ENCODE data around the gene L3MBTL4. TPM values are rescaled to one million over a fixed set of nuclear protein-coding genes. Genes with fewer than 3 reads are reported as not detected.

The L3MBTL4 gene
- 10 to 100 TPM in 1 of 3 donors, 1 to 10 TPM in 2; 4.9 to 13.9 (median 5.4) TPM for total RNA-seq
- long read RNA-seq, donor 1, partial matches to known transcripts: 2 of 6 reads
- long read RNA-seq, donor 1, other reads (novel, unspliced or antisense): 3 of 6 reads
- long read RNA-seq, donor 2, full-length matches to known transcripts: 2 of 4 reads
- long read RNA-seq, donor 2, partial matches to known transcripts: 0 of 4 reads
- long read RNA-seq, donor 2, other reads (novel, unspliced or antisense): 2 of 4 reads

DNA sequence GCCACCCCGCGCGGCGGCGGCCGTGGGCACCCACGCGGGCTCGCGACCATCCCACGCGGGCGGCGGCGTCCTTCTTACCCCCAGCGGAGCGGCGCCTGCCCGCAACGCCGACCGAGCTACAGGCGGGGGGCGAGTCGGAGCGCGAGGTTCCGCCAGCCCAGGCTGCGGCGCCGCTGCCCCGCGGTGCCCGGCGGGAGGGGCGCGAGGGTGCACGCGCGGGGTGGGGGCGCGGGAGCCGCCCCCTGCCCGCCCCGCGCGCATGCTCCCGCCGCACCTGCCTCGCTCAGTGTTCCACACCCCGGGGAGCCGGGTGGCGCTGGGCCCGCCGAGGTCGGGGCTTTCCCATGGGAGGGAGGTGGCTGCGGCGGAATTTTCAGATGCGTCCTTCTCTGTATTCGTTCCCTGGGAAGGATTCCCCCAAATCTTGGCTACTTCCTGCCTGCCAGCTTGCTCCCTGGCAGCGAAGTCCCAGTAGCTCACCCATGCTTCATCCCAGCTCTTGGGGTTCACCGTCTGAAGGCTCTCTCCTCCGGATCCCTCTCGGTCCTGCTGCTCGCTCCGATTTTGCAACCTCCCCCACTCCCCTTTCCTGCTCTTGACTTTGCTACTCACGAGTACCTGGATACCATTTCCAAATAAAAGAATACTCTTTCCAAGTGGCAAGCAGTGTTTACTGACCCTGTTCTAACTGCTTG is at the start of gene L3MBTL4:
TSS of gene L3MBTL4 (minus strand) at position 189 of the 695 bp plus-strand sequence. CDS start 103,286 bp downstream, outside the sequence.
- peak; percentile 62 to 78 (median 67) for DNase-seq
- Histone ChIP-seq H3K36me3 (ENCODE audit: low read depth) (no peaks in the 10 kb centered on the region), H3K4me3 (peak within 1 kb of the TSS; percentile 57), H3K9me3 (no peaks in the 10 kb centered on the region), H3K4me1 (ENCODE audit: low read depth) (no peaks in the 10 kb centered on the region)
- peak; percentile 64 for ATAC-seq
- intact Hi-C loops (cut with DNase I, micrococcal nuclease): no loop called here
- TF ChIP-seq, protein P1, sequence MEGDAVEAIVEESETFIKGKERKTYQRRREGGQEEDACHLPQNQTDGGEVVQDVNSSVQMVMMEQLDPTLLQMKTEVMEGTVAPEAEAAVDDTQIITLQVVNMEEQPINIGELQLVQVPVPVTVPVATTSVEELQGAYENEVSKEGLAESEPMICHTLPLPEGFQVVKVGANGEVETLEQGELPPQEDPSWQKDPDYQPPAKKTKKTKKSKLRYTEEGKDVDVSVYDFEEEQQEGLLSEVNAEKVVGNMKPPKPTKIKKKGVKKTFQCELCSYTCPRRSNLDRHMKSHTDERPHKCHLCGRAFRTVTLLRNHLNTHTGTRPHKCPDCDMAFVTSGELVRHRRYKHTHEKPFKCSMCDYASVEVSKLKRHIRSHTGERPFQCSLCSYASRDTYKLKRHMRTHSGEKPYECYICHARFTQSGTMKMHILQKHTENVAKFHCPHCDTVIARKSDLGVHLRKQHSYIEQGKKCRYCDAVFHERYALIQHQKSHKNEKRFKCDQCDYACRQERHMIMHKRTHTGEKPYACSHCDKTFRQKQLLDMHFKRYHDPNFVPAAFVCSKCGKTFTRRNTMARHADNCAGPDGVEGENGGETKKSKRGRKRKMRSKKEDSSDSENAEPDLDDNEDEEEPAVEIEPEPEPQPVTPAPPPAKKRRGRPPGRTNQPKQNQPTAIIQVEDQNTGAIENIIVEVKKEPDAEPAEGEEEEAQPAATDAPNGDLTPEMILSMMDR (IDR thresholded peaks at IDR 0.05): no peak

DNA sequence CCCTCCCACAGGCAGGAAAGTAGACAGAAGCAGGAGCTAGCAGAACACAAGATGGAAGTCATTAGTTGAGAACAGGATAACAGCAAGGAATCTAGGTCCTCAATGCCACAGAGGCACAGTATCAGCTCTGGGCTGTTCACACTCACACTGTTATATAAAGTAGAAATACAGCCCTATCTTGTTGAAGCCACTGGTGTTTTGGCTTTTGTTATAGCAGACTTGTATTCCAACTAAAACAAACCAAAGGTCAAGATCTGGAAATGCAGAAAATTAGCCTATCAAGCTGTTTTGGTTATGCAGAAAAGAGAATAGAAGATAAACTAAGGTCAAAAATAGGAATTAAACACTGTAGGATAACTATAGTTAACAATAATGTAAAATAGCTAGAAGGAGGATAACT is 37.5 kb upstream of the L3MBTL4 start:
- Histone ChIP-seq H3K36me3 (ENCODE audit: low read depth) (no peaks in the 10 kb centered on the region), H3K9me3 (no peaks in the 10 kb centered on the region), H3K4me3 (no peak overlapping the region), H3K4me1 (ENCODE audit: low read depth) (no peaks in the 10 kb centered on the region)
- intact Hi-C loops (cut with DNase I, micrococcal nuclease): no loop called here
- DNase-seq: no peak
- TF ChIP-seq, protein P1 (IDR thresholded peaks at IDR 0.05): no peak
- no peak for ATAC-seq

GRCh38 chr18:6449213-6449612 is 34.5 kb upstream of the L3MBTL4 start:
- intact Hi-C loops (cut with DNase I, micrococcal nuclease): no loop called here
- TF ChIP-seq, protein P1 (IDR thresholded peaks at IDR 0.05): no peak
- Histone ChIP-seq H3K4me3 (no peak overlapping the region), H3K36me3 (ENCODE audit: low read depth) (no peaks in the 10 kb centered on the region), H3K9me3 (no peaks in the 10 kb centered on the region), H3K4me1 (ENCODE audit: low read depth) (no peaks in the 10 kb centered on the region)
- DNase-seq (no peak), ATAC-seq (no peak)

- intact Hi-C loops (cut with DNase I, micrococcal nuclease): no loop called here
- DNase-seq: no peak
- TF ChIP-seq, protein P1 (IDR thresholded peaks at IDR 0.05): no peak
These were observed 29.9 kb upstream of the L3MBTL4 start for GRCh38 chr18:6444466-6445228.

DNA sequence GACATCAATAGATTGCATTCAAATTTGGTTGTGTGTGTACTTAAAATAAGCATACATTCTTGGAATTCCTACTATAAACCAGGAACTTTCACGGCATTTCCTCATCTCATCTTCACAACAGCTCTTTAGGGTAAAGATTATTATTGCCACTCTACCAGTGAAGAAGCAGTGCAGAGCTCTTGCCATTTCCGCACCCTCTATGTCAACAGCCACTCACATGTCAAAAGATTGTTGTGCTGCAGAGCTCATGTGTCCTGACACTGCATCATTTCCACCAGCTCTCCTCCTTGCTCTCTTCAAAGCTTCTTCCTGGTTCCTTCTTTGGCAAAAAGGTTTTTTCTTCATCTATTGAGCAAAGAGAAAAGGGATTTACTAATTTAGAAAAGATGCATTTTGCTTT is 26.5 kb upstream of the L3MBTL4 start:
- no peaks in the 10 kb centered on the region for H3K36me3 ChIP-seq (ENCODE audit: low read depth)
- intact Hi-C loops (cut with DNase I, micrococcal nuclease): no loop called here
- ATAC-seq (no peak), DNase-seq (no peak)
- no peaks in the 10 kb centered on the region for H3K4me1 ChIP-seq (ENCODE audit: low read depth)
- TF ChIP-seq, protein P1 (IDR thresholded peaks at IDR 0.05): no peak
- no peaks in the 10 kb centered on the region for H3K9me3 ChIP-seq
- no peak overlapping the region for H3K4me3 ChIP-seq

More at GRCh38 chr18:6444466-6445228, 29.9 kb upstream of the L3MBTL4 start:
- Histone ChIP-seq H3K9me3 (no peaks in the 10 kb centered on the region), H3K36me3 (ENCODE audit: low read depth) (no peaks in the 10 kb centered on the region), H3K4me1 (ENCODE audit: low read depth) (no peaks in the 10 kb centered on the region), H3K4me3 (no peak overlapping the region)
- ATAC-seq: no peak

Data from mucosa of descending colon (tissue), 3 donors.